Esophagus muscularis mucosa (tissue), 4 donors: Measurements from ENCODE around the gene PPP1R16B. TPM values are rescaled to one million over a fixed set of nuclear protein-coding genes. Genes with fewer than 3 reads are reported as not detected.

Experiments
- DNase-seq: peaks from one replicate; pipeline ENCODE4 v3.0.0-alpha.2; 2017; ENCODE audit errors: extremely low spot score
- H3K27ac ChIP-seq, 4 donors: fragments of 200-600 bp; sonication (generic); replicated peaks in 1 of 4; 1 replicate in 3 of 4; 2 replicates in 1 of 4; pipeline ENCODE4 v1.5.1; 2016 to 2019; ENCODE audit warnings: mild to moderate bottlenecking in 1 of 4
- H3K27me3 ChIP-seq, 4 donors: fragments of 200-600 bp; sonication (generic); one replicate each; pipeline versions ENCODE4 v1.5.1 to v1.6.0; 2016 to 2019
- H3K36me3 ChIP-seq, 4 donors: fragments of 200-600 bp; sonication (generic); one replicate each; pipeline ENCODE4 v1.5.1; 2016 to 2019
- H3K4me1 ChIP-seq, 4 donors: fragments of 200-600 bp; sonication (generic); one replicate each; pipeline ENCODE4 v1.5.1; 2016 to 2019
- H3K4me3 ChIP-seq, 4 donors: fragments of 200-600 bp; sonication (generic); 1 replicate in 2 of 4; 2 replicates in 2 of 4; pipeline ENCODE4 v1.5.1; 2016 to 2019; ENCODE audit warnings: mild to moderate bottlenecking in 4 of 4, moderate library complexity in 1 of 4
- H3K9me3 ChIP-seq, 4 donors: fragments of 200-600 bp; sonication (generic); 1 replicate in 3 of 4; 2 replicates in 1 of 4; pipeline ENCODE4 v1.5.1; 2016 to 2019
- EP300 ChIP-seq: sonication (generic); formaldehyde crosslinking; IDR thresholded peaks from one replicate; pipeline ENCODE4 v1.6.1; 2017; ENCODE audit warnings: antibody characterized with exemption
- POLR2A ChIP-seq: fragments of 450-650 bp; IDR thresholded peaks from one replicate; pipeline ENCODE4 v1.6.1; 2017; ENCODE audit warnings: antibody characterized with exemption, moderate library complexity, mild to moderate bottlenecking, low read depth
- POLR2AphosphoS5 ChIP-seq, 2 donors: sonication (generic); formaldehyde crosslinking; IDR thresholded peaks; one replicate each; pipeline ENCODE4 v1.6.1; 2017; ENCODE audit warnings: antibody characterized with exemption in 2 of 2
- WGBS: methylation state at CpG from one replicate; pipeline ENCODE4 v1.1.5; 2018; 5-methylcytosine and 5-hydroxymethylcytosine counted together
- intact Hi-C: fragments of 100-400 bp; cut with DNase I; formaldehyde crosslinking; loops from one replicate; pipeline ENCODE4 v1.15.1; 2023
- total RNA-seq, 4 donors: library from RNA; depleted of rRNA; stranded (reverse); fragments of >200 nt; gene quantifications; one replicate each; pipeline versions ENCODE4 v1.1.0 to v1.2.1, GENCODE V29; 2016
- TF ChIP-seq, protein P1 (sequence below), 3 experiments: fragments of 200-600 bp in 2 of 3; fragments of 450-650 bp in 1 of 3; sonication (generic) in 2 of 3; IDR thresholded peaks; one replicate each; pipeline ENCODE4 v1.5.1; 2017 to 2019; ENCODE audit warnings: antibody characterized with exemption in 3 of 3, mild to moderate bottlenecking in 2 of 3, moderate library complexity in 1 of 3

Gene PPP1R16B
- total RNA-seq, 4 donors from 2014 or later = 3.7 to 12.1 (median 6.8) TPM

DNA sequence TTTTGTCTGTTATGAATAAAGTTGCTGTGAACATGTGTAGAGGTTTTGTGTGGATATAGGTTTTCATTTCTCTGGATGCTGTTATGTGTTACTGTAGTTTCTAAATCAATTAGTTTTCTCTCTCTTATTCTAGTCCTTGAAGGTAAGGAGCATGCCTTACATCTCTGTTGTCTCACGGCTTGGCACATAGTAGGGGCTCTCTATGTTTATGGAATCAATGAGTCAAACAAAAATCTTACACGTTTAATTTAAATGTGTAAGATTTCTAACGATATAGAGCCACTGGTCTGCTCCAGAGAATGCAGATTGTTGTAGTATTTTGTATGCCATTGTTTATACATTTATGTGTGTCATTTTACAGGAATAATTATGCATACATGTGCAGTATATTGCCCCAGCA is 141.3 kb downstream of the PPP1R16B start:
- H3K27ac ChIP-seq = no peak overlapping the region

DNA sequence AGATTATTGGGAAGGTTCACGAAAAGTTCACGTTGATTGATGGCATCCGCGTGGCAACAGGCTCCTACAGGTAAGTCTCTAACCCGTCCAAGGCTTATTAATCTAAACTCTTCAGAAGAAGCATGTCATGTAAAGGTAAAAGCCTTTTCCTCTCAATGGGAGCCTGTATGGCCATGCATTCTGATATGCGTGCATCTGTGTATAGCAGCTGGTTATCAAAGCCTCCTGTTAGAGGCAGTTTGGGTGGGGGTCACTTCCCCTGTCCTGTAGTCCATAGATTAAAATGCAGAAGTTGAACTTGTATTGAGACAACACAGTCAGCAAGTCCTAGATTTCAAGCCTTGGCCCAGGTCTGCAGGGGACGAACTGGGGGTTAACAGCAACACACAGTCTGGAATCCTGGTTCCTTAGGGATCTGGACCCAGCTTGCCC is 142.4 kb downstream of the PPP1R16B start:
- DNase-seq = no peak
- H3K4me1 ChIP-seq = no peaks in the 10 kb centered on the region
- no peak overlapping the region for H3K27ac ChIP-seq
- TF ChIP-seq, protein P1, sequence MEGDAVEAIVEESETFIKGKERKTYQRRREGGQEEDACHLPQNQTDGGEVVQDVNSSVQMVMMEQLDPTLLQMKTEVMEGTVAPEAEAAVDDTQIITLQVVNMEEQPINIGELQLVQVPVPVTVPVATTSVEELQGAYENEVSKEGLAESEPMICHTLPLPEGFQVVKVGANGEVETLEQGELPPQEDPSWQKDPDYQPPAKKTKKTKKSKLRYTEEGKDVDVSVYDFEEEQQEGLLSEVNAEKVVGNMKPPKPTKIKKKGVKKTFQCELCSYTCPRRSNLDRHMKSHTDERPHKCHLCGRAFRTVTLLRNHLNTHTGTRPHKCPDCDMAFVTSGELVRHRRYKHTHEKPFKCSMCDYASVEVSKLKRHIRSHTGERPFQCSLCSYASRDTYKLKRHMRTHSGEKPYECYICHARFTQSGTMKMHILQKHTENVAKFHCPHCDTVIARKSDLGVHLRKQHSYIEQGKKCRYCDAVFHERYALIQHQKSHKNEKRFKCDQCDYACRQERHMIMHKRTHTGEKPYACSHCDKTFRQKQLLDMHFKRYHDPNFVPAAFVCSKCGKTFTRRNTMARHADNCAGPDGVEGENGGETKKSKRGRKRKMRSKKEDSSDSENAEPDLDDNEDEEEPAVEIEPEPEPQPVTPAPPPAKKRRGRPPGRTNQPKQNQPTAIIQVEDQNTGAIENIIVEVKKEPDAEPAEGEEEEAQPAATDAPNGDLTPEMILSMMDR (IDR thresholded peaks at IDR 0.05) = no peak
- TF ChIP-seq POLR2AphosphoS5 (IDR thresholded peaks at IDR 0.05) (peak in 1 of 2 donors; percentile 41), EP300 (no peak), POLR2A (no peak)
- no peaks in the 10 kb centered on the region for H3K27me3 ChIP-seq
- no peaks in the 10 kb centered on the region for H3K9me3 ChIP-seq
- WGBS = 79% methylated on average over 7 of the region's 7 CpGs
- H3K4me3 ChIP-seq = no peak overlapping the region
- intact Hi-C loops = no loop called here
- peaks cover 0 to 88% (median 9%) of the 10 kb centered on the region in 4 donors for H3K36me3 ChIP-seq

More for the DNA sequence above, 141.3 kb downstream of the PPP1R16B start:
- H3K9me3 ChIP-seq = no peaks in the 10 kb centered on the region
- TF ChIP-seq, protein P1 (IDR thresholded peaks at IDR 0.05) = no peak
- TF ChIP-seq POLR2AphosphoS5 (IDR thresholded peaks at IDR 0.05) (no peak), POLR2A (no peak), EP300 (no peak)
- peaks cover 0 to 89% (median 9%) of the 10 kb centered on the region in 4 donors for H3K36me3 ChIP-seq
- no peak overlapping the region for H3K4me3 ChIP-seq
- DNase-seq = no peak
- no peaks in the 10 kb centered on the region for H3K4me1 ChIP-seq
- H3K27me3 ChIP-seq = no peaks in the 10 kb centered on the region
- intact Hi-C loops = no loop called here
- 88% methylated on average over 3 of the region's 3 CpGs for WGBS

DNA sequence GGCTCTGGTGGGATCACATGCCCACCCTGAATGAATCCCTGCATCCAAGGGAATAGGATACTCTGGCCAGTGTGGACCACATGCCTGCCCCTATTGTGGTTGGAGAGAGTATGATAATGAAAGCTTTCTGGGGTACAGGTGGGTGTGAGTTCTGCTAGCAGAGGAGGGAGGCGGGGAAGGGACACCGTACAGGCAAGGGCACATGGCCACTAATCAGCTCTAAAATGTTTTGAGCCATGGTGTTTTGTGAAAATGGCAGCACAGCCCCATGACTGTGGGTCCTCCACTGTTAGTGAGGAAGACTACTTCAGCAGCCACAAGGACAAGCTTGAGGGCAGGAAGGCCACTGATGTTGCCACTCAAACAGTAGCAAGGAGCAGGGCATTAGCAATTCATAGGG is 144.8 kb downstream of the PPP1R16B start:
- Histone ChIP-seq H3K4me1 (no peaks in the 10 kb centered on the region), H3K27me3 (no peaks in the 10 kb centered on the region), H3K27ac (peak overlapping the region in 2 of 4 donors; percentile 10 to 20), H3K9me3 (no peaks in the 10 kb centered on the region), H3K4me3 (no peak overlapping the region), H3K36me3 (peaks cover 0 to 70% (median 7%) of the 10 kb centered on the region in 4 donors)
- WGBS = 69% methylated on average over 2 of the region's 2 CpGs
- intact Hi-C loops = no loop called here
- DNase-seq = no peak
- TF ChIP-seq POLR2AphosphoS5 (IDR thresholded peaks at IDR 0.05) = peak in 1 of 2 donors; percentile 21
- no peak for TF ChIP-seq POLR2A

DNA sequence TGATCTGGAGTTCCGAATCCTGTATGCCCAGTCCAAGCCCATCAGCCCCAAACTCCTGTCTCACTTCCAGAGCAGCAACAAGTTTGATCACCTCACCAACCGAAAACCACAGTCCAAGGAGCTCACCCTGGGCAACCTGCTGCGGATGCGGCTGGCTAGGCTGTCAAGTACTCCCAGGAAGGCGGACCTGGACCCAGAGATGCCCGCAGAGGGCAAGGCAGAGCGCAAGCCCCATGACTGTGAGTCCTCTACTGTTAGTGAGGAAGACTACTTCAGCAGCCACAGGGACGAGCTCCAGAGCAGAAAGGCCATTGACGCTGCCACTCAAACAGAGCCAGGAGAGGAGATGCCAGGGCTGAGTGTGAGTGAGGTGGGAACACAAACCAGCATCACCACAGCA is 146.1 kb downstream of the PPP1R16B start:
- Histone ChIP-seq H3K4me3 (no peak overlapping the region), H3K4me1 (no peaks in the 10 kb centered on the region), H3K27me3 (no peaks in the 10 kb centered on the region), H3K27ac (no peak overlapping the region), H3K9me3 (no peaks in the 10 kb centered on the region), H3K36me3 (peaks cover 0 to 64% (median 7%) of the 10 kb centered on the region in 4 donors)
- TF ChIP-seq EP300 = no peak
- intact Hi-C loops = no loop called here
- 90% methylated on average over 9 of the region's 9 CpGs for WGBS
- no peak for DNase-seq

DNA sequence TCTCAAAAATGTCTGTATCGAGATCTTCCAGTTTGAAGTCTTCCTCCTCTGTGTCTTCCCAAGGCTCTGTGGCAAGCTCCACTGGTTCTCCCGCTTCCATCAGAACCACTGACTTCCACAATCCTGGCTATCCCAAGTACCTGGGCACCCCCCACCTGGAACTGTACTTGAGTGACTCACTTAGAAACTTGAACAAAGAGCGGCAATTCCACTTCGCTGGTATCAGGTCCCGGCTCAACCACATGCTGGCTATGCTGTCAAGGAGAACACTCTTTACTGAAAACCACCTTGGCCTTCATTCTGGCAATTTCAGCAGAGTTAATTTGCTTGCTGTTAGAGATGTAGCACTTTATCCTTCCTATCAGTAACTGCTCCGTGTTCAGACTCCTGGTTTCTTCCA is 146.7 kb downstream of the PPP1R16B start:
- no peak for DNase-seq
- TF ChIP-seq POLR2AphosphoS5 (IDR thresholded peaks at IDR 0.05) = peak in 1 of 2 donors; percentile 11
- no peak for TF ChIP-seq EP300
- TF ChIP-seq, protein P1 (IDR thresholded peaks at IDR 0.05) = no peak
- no peaks in the 10 kb centered on the region for H3K9me3 ChIP-seq
- H3K27ac ChIP-seq = no peak overlapping the region
- H3K27me3 ChIP-seq = no peaks in the 10 kb centered on the region
- no peak overlapping the region for H3K4me3 ChIP-seq
- WGBS = 98% methylated on average over 6 of the region's 6 CpGs
- no peaks in the 10 kb centered on the region for H3K4me1 ChIP-seq
- intact Hi-C loops = no loop called here
- H3K36me3 ChIP-seq = peaks cover 0 to 59% (median 7%) of the 10 kb centered on the region in 4 donors
